SHP77 (cell line): ENCODE measurements around the gene CA12.

Experiments
- DNase-seq, 2 experiments: peaks; one replicate each; lab custom pipeline; 2025; lab: John Stamatoyannopoulos, UW

Gene CA12

DNA sequence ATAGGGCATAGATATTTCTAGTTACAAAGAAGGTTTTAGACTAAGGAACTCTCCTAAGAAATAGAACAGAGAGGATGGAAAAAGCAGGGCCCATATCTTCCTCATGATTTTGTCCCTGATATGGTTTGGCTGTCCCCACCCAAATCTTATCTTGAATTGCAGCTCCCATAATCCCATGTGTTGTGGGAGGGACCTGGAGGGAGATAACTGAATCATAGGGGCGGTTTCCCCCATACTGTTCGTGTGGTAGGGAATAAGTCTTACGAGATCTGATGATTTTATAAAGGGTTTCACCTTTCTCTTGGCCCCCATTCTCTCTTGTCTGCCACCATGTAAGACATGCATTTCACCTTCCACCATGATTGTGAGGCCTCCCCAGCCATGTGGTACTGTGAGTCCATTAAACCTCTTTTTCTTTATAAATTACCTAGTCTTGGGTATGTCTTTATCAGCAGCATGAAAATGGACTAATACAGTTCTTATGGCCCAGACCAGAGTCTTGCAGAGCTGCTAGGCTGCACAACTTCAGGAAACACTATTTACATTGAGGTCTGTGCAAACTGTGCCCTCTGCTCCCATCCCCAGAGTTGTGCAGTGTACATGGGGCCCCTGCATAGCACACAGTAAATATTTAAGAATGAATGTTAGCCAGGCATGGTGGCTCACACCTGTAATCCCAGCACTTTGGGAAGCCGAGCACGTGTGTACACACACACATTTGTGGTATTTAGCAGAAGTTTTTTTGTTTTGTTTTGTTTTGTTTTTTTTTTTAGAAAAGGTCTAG is 20.3 kb upstream of the CA12 start:
- no peak for DNase-seq

DNA sequence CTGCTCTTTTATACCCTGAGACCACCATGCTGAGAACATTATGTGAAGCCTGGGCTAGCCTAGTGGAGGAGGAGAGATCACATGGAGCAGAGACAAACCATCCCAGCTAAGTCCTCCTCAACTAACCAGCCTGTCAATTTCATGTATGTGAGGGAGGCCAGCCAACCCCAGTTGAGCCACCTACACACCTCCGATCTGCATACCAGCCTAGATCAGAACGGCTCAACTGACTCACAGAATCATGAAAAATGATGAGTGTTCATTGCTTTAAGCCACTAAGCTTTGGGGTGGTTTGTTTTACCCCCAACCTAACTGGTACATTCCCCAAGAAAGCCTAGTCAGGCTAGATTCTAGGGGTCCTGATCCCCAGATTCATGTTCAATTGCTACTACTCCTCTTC is 19.4 kb upstream of the CA12 start:
- no peak for DNase-seq

DNA sequence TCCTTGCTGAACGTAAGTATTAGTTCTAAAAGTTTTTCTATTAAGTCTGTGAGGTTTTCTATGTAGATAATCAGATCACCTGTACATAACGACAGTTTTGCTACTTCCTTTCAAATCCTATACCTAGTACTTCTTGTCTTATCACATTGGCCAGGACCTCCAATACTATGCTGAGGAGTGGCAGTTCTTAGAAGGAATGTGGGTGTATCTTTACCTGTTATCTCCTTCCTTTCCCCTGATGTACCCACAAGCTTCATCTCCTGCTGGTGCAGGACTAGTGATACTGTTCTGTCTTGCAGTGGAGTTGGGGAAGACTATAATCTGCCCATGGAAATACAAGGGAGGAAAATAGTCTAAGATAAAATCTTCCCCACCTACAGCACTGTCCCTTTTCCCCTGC is 16.8 kb upstream of the CA12 start:
- DNase-seq, result no peak

DNA sequence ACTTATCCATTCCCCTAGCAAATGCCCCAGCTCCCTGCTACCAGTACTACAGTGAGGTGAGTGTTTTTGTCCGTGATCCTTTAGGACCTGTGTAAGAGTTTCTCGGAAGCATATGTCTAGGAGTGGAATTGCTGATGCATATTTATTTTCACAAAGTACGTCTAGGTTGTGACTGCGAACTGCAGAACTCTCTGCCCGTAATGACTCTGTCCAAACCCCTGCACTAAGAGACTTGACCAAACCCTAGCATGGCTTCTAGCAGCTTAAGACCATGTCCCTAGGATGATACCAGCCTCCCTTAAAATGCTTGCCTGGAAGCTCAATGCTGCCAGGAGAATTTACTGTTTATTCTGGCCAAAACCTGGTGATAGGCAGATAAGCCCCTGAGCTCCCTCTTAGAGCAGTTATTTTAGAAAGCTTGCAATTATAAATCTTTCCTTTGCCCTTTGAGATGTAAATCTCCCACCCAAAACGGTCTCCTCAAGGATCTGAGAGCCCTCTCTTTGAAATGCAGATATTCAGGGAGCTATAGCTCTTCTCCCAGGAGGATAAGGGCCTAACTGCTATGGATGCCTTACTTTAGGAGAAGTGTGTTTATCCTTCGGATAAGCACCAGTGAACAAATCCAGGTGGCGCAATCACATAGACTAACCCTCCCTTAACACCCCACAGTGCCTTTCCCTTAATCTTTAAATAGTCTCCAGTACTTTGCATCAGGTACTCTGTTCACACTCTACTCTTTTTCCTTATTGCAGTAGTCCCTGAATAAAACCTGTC is 14.7 kb upstream of the CA12 start:
- DNase-seq, result no peak

DNA sequence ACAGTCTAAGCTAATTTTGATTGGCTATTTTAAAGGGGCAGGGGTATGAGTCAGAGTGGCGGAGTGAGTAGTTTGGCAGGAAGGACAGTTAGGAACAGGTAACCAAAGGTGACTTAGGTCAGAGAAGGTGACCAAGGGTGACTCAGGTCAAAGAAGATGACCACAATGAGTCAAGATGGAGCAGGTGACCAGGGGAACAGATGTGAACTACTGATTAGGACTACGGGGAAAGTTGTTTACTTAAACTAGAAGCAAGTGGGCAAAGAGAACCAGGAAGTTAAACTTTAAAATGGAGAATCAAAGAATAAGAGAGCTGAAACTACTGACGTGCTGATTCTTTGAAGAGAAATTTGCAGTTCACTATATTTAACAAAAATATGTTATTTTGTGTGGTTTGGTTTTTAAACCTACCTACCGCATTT is 14.1 kb upstream of the CA12 start:
- DNase-seq, result no peak

DNA sequence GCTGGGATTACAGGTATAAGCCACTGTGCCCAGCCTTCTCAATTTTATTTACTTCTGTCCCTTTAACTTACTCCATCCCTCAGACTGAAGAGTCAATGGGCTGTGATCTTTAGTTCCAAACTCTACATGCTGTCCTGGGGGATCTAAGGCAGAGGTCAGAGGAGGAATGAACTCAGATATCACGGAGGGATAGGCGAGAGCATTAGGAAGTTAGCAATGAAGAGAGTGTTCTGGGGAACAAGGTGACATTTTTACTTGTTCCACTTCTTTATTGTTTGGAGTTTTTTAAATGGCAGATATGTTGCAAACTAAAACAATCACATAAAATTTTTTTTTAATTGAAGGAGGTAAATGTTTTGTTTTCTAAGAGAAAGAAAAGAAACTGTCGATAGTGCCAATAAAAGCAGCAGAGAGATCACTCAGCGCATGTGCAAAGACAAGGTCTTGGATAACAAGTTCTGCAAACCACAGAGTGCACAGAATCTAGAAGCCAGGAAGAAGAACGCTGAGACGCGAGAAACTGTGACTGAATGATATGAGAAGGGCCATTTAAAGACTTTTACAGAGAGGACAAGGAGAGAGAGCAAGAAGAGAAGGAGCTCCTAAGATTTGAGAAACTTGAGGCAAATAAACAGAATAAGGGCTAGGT is 10.8 kb upstream of the CA12 start:
- DNase-seq, result no peak

DNA sequence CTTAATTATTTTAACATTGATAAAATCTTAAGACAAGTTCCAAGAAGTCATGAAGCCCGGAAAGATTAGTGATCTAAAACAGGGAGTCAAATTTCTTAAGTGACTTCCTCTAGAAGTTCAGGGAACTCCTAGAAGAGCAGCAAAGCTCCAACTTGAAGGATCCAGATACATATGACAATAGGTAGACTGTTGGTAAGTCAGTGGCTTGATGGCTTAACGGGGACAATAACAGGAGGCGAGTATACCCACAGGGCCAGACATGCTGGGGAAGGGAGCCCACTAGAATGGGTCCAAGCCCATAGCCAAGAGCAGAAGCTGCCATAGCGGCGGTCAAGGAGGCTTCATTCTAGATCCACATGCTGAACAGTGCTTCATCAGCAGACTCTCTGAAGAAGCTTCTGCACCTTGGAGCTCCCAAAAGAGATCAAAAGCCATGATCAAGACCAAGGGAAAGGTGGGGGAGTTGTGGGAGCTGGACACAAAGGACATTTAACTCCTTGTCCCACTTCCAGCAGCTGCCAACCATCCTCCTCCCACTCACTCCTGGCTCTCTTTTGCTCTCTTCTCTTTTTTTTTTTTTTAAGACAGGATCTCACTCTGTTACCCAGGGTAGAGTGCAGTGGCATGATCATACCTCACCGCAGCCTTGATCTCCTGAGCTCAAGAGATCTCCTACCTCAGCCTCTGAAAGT is 10.2 kb upstream of the CA12 start:
- DNase-seq, result no peak

DNA sequence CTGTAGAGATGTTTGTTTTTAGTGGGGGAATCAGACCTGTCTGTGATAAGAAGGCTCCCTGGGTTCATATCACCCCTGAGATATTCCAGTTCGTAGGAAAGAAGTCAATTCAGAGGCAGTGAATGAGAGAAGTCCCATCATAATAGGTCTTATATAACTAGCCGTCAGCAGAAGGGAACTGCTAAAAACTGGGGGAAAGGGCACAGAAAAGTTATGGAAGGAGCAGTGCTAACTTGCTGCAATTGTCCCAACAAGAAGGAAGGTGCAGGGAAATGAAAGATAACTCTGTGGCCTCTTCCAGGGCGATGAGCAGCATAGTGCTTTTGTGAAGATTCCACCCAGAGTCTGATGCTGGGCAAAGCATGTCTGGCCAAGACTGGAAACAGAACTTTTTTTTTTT is 9.0 kb upstream of the CA12 start:
- no peak for DNase-seq

DNA sequence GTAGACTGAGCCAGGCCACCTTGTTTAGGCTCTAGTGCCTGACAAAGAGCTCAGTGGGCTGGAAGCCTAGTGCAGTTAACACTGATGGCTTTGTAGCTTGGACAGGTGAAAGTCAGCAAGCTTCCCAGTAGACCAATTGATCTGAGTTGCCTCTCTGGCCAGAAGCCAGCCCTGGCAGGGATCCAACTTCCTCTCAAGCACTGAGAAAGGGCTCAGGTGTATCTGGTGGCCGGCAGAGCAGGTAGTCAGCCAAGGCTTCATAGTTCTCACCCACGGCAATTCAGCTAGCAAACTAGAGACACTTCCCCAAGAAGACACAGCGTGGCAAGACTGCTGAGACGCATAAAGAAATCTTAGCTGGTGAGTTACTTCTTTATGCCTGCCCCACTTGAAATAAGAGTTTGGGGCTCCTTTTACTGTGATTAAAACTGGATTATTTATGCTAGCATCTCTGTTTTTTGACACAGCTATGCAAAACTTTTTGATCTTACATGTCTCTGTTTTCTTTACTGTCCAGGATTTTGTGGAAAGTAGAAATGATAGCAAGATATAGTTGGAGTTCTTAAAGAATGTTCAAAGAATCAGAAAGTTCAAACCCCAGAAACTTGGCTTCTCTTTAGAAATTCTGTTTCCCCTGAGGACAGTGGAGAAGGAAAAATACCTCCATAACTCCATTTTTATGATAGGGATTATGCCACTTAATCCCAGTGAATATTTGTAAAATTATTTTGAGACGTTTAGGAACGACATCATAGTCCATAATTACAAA is 8.4 kb upstream of the CA12 start:
- peak; percentile 65 to 74 for DNase-seq

DNA sequence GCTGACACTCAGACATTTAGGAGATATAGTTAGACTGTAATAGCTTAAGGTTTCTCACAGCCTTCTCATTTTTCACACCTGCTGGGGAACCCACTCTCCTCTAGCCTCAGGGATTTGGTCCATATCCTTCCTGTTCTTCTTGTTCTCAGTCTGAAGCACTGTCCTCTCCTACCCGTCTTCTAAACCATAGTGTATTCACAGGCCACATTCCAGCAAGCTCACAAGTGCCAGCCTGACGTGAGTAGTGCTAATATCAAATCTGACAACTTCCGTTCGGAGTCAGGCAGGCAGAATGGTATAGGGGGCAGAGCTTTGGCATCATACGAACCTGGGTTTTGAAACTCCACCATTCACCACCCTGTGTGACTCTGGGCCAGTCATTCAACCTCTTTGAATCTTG is 6.9 kb upstream of the CA12 start:
- no peak for DNase-seq

DNA sequence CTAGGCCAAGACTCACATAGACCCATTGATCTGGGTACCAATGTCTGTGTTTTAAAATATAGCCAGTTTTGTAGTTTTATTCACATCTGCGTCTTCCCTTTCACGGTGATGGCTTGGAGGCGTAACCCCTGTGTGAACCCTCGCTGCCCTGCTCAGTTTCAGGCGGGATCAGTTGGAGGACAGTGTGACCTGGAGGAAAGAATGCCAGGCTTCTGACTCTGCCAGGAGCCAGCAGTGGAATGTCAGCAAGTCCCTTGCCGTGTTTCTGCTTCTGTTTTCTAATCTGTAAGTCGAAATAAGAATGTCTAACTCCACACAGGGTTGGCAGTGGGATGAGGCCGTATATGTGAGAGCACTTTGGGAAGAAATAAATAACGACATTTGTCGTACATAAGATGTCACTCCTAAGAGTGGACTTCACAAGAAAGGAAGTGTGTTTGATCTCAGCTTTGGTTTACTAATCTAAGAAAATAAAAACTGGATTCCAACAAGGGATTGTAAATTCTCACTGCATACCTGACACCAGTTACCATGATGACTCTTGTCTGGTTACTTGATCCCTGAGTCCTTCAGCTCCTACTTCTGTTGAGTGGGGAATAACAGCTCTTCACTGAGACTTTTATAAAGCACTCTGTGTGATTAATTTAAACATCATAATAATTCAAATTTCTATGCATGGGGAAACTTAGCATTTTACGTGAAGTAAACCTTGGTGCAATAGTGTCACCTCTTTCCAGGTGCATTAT is 6.3 kb upstream of the CA12 start:
- no peak for DNase-seq

DNA sequence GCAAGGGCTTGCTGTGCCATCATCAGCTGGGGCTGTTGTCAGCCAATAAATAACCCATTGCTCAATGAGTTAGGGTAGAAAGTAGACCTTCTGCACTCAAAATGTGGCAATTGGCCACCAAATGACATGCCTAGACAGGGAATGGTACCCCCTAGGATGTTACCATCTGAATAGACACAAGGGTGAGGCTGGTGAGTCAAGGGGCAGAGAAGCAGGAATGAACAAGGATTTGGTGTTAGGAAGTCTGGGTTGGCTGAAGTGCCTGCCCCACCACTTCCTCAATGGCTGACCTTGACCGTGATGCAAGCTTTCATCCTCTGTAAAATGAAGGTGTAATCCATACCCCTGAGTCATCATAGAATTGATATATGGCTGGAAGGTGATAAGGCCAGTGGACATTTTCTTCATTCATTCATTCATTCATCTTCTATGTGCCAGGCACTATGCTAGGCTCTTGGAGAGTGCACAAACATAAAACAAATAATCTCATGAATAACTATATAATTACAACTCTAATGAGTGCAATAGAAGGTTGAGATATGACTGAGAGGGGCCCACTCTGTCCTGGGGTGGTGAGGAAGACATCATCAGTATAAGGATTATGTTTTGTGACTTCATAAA is 4.4 kb upstream of the CA12 start:
- no peak for DNase-seq

DNA sequence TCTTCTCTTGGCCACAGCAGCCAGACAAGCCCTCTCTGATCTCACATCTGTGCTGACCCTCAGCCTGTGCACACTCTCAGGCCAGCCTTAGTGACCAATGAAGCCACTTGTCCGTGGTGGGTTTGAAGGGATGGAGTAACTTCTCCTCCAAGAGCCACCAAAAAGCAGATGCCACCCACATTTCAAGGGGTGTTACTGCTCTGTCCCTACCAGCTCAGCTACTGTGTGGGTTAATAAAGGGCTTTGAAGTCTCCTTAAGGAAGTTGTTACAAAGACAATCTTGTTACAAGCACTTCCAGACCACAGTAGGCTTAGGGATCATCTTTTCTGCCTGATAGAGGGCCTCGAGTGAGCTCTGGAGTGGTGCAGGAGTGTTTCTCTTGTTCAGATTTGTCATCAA is 3.3 kb upstream of the CA12 start:
- DNase-seq, result no peak

DNA sequence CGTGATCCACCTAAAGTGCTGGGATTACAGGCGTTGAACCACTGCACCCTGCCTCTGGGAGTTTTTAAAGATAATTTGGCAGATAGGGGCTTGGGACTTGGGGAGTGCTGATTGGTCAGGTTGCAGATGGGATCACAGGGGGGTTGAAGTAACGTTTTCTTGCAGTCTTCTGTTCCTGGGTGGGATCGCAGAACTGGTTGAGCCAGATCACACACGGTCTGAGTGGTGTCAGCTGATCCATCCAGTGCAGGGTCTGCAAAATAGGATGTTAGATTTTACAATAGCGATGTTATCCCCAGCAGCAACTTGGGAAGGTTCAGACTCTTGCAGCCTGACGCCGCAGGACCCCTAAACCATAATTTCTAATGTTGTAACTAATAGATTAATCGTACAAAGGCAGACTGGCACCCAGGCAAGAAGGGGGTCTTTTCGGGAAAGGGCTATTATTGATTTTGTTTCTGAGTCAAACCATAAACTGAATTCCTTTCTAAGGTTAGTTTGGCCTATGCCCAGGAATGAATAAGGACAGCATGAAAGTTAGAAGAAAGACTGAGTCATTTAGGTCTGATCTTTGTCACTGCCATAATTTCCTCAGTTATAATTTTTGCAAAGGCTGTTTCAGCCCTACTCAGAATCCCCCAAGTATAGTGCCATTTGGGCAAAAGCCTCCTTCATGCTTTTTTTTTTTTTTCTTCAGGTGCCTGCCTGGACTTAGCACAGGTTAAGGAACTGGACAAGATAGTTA is 1.5 kb upstream of the CA12 start:
- no peak for DNase-seq

DNA sequence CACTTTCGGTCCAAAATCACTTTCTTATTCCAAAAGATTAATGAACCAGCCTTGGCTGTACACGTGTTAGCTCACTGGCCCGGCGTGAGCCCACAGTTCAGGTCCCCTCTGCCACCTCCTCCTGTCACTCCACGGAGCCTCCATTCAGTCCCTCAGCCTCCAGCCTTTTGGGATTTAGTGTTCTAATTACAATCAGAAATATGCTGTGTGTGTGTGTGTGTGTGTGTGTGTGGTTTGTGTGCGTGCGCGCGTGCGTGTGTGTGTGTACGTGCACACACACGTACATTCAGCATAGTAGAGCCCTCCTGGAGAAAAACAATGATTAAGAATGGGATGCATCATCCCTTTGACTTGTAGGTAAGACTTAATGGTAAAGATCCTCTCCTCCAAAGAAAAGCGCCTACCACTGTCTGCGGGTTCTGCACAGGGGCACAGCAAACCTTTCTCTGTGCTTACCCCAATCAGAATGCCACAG is 801 bp downstream of the CA12 start:
- DNase-seq, result no peak

DNA sequence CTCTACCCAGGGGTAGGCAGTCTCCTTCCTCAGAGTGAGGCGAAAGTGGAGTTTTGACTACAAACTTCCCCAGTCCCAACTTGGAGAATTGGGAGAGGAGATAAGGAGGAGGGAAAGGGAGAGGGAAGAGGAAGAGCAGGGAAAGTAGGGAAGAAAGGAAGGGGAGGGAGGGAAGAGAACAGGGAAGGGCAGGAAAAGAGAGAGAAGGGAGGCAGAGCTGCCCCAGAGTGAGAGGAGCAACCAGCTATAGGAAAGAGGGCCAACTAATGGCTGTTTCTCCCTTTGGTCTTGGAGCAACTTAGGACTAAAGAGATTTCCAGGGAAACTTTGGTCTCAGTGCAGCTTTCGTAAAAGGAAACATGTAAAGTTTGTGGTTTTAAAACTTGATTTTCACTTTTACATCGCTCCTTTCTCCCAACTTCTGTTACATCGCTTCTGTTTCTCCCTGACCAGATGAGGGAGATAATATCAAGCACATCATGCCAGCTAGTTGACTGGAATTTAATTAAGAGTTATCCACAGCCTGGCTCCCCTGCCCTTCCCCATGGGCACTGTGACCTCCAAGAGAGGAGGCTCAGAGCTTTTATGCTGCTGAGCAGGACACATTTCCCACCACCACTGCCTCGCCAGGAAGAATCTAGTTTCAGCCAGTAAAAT is 1.4 kb downstream of the CA12 start:
- no peak for DNase-seq

DNA sequence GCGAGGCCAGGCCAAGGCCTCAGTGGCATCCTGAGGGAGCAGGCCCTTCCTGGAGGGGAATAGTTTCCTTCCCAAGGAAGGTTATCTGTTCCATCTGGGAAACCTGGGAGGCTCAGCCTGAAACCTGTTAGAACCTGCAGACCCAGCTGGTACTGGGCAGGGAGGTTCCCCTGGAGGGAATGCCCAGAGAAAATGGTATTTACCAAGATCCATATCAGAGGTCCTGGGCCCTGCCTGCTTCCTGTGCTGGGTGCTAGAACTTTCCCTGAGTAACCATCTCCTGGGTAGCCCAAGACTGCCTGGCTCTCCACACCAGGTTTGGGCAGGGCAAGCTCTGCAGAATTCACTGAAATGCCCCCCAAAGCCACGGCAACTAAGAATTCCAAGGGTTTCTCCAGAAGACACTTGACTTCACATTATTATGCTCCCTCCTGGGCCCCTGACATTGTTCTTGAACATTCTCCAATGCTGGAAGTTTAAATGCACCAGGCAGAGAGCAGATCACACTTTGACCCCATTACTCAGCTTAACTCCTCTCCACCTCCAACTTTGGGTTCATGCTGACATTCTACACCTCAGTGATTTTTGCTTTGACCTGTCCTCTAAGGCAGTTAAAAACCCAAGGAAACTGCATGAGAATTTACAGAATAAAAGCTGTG is 2.0 kb downstream of the CA12 start:
- DNase-seq, result no peak

DNA sequence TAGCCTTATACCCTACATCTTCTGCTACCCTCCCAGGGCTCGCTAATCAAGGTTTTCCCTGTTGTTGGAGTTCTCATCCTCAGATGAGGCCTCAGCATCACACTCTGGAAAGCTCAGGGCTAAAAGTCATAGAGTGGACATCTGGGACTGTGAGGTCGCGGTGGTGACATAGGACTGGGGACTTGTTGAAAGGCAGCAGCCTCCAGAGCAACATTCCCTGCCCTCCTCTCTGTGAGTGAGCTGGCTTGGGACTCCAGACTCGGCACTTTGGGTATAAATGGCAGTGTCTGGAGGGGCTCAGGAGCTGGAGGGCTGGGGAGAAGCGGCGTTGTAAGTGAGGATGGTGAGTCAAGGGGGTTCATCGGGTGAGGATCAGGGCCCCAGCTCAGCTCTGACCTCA is 2.7 kb downstream of the CA12 start:
- DNase-seq, result no peak
